Measurements from ENCODE around the gene DPEP2. TPM values are rescaled to one million over a fixed set of nuclear protein-coding genes. Genes with fewer than 3 reads are reported as not detected.
"Not testable (repeated sequence)": the region's sequence is repeated elsewhere in the genome, so short reads cannot be mapped to it uniquely, and the experiment has no call there.

Gene DPEP2
- total and polyA plus RNA-seq, 2 donors: 5.6 to 19.0 TPM

DNA sequence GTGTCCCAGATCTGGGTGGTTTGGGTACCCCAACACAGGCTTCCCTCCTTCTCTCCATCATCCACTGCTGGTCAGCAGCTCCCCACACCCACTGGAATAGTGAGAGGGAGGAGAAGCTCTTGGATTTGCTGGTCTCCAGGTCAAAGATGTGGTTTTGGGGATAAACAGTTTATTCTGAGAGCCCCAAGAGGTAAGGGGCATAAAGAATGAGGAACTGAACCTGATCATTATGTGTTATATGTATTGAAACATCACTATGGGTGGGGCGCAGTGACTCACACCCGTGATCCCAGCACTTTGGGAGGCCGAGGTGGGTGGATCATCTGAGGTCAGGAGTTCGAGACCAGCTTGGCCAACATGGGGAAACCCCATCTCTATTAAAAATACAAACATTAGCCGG, 3.9 kb downstream of the DPEP2 start:
- Histone ChIP-seq H3K27me3 (ENCODE audit: control insufficient read depth in 2 of 2, insufficient read depth in 1 of 2, low read length in 1 of 2) (no peaks in the 10 kb centered on the region), H3K27ac (ENCODE audit: low read depth in 1 of 2, low read length in 1 of 2) (no peak overlapping the region), H3K36me3 (ENCODE audit: control insufficient read depth in 2 of 2, insufficient read depth in 2 of 2, low read length in 1 of 2) (no peaks in the 10 kb centered on the region), H3K4me1 (ENCODE audit: control insufficient read depth in 2 of 2, insufficient read depth in 2 of 2, low read length in 2 of 2) (peaks cover 19 to 45% of the 10 kb centered on the region in 2 donors), H3K9me3 (ENCODE audit: control insufficient read depth in 2 of 2, insufficient read depth in 1 of 2, low read length in 1 of 2) (peaks cover 0 to 15% of the 10 kb centered on the region in 2 donors), H3K4me3 (ENCODE audit: low read length in 2 of 2) (no peak overlapping the region)
- no peak for DNase-seq (ENCODE audit: low read depth in 6 of 9, low spot score in 9 of 9)
- 91% methylated on average over 5 of the region's 5 CpGs for WGBS

DNA sequence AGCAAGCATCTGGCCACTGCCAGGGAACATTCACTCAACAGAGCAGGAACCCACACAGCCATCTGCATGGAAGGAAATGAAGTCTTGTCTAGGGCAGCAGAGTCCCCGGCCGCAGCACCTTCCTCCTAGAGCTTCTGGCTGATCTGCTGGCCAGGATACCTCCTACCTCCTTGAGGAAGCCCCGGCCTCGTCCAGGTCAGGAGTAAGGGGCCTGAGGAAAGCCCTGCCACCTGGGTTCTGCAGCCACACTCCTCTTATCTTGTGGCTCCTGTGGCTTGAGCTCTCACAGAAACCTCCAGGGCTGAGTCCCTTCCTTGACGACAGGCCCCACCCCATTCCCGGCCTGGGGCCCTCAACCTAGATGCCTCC, 5.3 kb downstream of the DPEP2 start:
- H3K4me1 ChIP-seq (ENCODE audit: control insufficient read depth in 2 of 2, insufficient read depth in 2 of 2, low read length in 2 of 2): peaks cover 13 to 31% of the 10 kb centered on the region in 2 donors
- H3K27me3 ChIP-seq (ENCODE audit: control insufficient read depth in 2 of 2, insufficient read depth in 1 of 2, low read length in 1 of 2); H3K36me3 ChIP-seq (ENCODE audit: control insufficient read depth in 2 of 2, insufficient read depth in 2 of 2, low read length in 1 of 2): not testable (repeated sequence)
- peak in 1 of 9 donors; percentile 31 for DNase-seq (ENCODE audit: low read depth in 6 of 9, low spot score in 9 of 9)
- peak overlapping the region; percentile 33 to 71 for H3K27ac ChIP-seq (ENCODE audit: low read depth in 1 of 2, low read length in 1 of 2)
- H3K9me3 ChIP-seq (ENCODE audit: control insufficient read depth in 2 of 2, insufficient read depth in 1 of 2, low read length in 1 of 2): peaks cover 0 to 15% of the 10 kb centered on the region in 2 donors
- WGBS: 12% methylated on average over 5 of the region's 6 CpGs
- peak overlapping the region in 1 of 2 donors; percentile 46 for H3K4me3 ChIP-seq (ENCODE audit: low read length in 2 of 2)

- WGBS: 7% methylated on average over 39 of the region's 39 CpGs
- DNase-seq (ENCODE audit: low read depth in 6 of 9, low spot score in 9 of 9): peak in 7 of 9 donors; percentile 60 to 87 (median 79)
- Histone ChIP-seq H3K9me3 (ENCODE audit: control insufficient read depth in 2 of 2, insufficient read depth in 1 of 2, low read length in 1 of 2) (peaks cover 0 to 11% of the 10 kb centered on the region in 2 donors), H3K27me3 (ENCODE audit: control insufficient read depth in 2 of 2, insufficient read depth in 1 of 2, low read length in 1 of 2) (no peaks in the 10 kb centered on the region), H3K4me1 (ENCODE audit: control insufficient read depth in 2 of 2, insufficient read depth in 2 of 2, low read length in 2 of 2) (peaks cover 13 to 25% of the 10 kb centered on the region in 2 donors), H3K27ac (ENCODE audit: low read depth in 1 of 2, low read length in 1 of 2) (peak overlapping the region in 1 of 2 donors; percentile 71), H3K4me3 (ENCODE audit: low read length in 2 of 2) (peak overlapping the region; percentile 28 to 46), H3K36me3 (ENCODE audit: control insufficient read depth in 2 of 2, insufficient read depth in 2 of 2, low read length in 1 of 2) (no peaks in the 10 kb centered on the region)
Measured at GRCh38 chr16:67993207-67994039, 5.9 kb downstream of the DPEP2 start.

DNA sequence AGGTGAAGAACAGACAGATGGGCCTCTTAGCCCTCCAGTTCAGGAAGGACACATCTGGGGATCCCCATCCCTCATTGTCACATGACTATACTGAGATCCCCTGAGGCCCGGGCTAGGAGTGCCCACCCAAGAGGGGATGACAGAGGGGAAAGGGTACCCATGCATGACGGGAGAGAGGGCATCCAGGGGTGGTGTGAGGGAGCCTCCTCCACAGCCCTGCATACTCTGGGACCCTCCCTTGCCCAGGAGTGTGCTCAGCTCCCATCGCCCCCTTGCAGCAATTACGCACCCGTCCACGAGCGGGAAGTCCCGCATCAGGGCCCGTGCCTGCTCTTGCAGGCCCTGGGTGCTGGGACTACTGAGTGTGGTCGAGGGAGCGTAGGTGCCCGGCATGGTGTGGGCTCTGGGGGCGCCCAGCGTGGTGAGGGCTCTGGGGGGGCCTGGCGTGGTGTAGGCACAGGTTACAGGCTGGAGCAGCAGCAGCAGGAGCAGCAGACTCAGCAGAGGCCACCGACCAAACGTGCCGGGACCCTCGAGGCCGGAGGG, 6.5 kb downstream of the DPEP2 start:
- Histone ChIP-seq H3K27ac (ENCODE audit: low read depth in 1 of 2, low read length in 1 of 2) (no peak overlapping the region), H3K4me3 (ENCODE audit: low read length in 2 of 2) (peak overlapping the region in 1 of 2 donors; percentile 46), H3K36me3 (ENCODE audit: control insufficient read depth in 2 of 2, insufficient read depth in 2 of 2, low read length in 1 of 2) (no peaks in the 10 kb centered on the region), H3K9me3 (ENCODE audit: control insufficient read depth in 2 of 2, insufficient read depth in 1 of 2, low read length in 1 of 2) (peaks cover 0 to 5% of the 10 kb centered on the region in 2 donors), H3K4me1 (ENCODE audit: control insufficient read depth in 2 of 2, insufficient read depth in 2 of 2, low read length in 2 of 2) (peaks cover 13 to 22% of the 10 kb centered on the region in 2 donors), H3K27me3 (ENCODE audit: control insufficient read depth in 2 of 2, insufficient read depth in 1 of 2, low read length in 1 of 2) (no peaks in the 10 kb centered on the region)
- no peak for DNase-seq (ENCODE audit: low read depth in 6 of 9, low spot score in 9 of 9)
- WGBS: 90% methylated on average over 20 of the region's 20 CpGs

DNA sequence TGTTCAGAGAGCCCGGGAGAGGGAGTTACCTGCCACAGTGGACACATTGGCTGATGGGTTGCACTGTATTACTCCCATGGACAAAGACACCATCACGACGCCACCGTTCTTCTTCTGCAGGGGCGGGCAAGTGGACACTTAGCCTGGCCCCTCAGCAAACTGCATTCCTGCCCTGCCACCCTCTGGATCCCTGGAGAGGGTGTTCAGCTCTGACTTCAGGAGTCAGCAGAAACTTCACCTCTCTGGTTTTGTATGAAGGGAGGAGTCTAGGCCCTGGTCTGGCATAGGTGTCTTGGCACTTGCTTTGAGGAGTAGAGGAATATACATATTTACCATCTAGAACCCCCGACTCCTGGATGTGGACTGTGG, 9.3 kb downstream of the DPEP2 start:
- DNase-seq (ENCODE audit: low read depth in 6 of 9, low spot score in 9 of 9): no peak
- Histone ChIP-seq H3K4me3 (ENCODE audit: low read length in 2 of 2) (no peak overlapping the region), H3K9me3 (ENCODE audit: control insufficient read depth in 2 of 2, insufficient read depth in 1 of 2, low read length in 1 of 2) (no peaks in the 10 kb centered on the region), H3K36me3 (ENCODE audit: control insufficient read depth in 2 of 2, insufficient read depth in 2 of 2, low read length in 1 of 2) (no peaks in the 10 kb centered on the region), H3K4me1 (ENCODE audit: control insufficient read depth in 2 of 2, insufficient read depth in 2 of 2, low read length in 2 of 2) (peaks cover 13 to 20% of the 10 kb centered on the region in 2 donors), H3K27ac (ENCODE audit: low read depth in 1 of 2, low read length in 1 of 2) (no peak overlapping the region), H3K27me3 (ENCODE audit: control insufficient read depth in 2 of 2, insufficient read depth in 1 of 2, low read length in 1 of 2) (no peaks in the 10 kb centered on the region)
- 99% methylated on average over 6 of the region's 6 CpGs for WGBS

DNA sequence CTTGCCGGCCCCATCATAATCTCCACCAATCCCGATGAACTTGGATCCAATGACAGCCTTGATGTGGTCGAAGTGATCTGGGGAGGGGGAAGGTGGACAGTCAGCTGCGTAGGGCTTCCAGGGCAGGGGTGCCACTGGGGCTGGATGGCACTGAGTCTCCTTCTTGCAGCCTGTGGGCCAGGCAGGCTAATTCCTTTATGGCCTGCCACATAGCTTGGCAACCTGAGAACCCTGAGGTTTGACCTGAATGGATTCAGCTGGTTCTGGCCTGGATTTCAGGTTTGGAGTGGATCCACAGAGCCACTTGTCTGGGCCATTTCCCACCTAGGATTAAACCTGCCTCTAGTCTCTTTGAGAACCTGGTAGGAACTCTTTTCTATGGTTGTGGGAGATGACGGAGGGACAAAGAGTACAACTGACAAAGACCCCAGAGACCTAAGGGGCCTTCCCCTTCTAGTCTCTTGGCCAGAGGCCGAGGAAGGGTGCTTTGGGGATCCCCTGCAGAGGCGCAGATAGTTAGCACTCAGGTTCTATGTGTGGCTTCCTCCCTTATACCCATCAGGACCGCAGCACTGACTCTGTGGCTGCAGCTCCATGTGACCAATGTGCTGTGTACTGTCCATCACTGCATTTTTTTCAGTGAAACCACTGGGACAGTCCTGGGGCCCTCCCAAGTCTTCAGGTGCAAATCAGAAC, 9.8 kb downstream of the DPEP2 start:
- H3K4me3 ChIP-seq (ENCODE audit: low read length in 2 of 2): no peak overlapping the region
- DNase-seq (ENCODE audit: low read depth in 6 of 9, low spot score in 9 of 9): no peak
- H3K4me1 ChIP-seq (ENCODE audit: control insufficient read depth in 2 of 2, insufficient read depth in 2 of 2, low read length in 2 of 2): peaks cover 13 to 25% of the 10 kb centered on the region in 2 donors
- 96% methylated on average over 8 of the region's 8 CpGs for WGBS
- no peaks in the 10 kb centered on the region for H3K9me3 ChIP-seq (ENCODE audit: control insufficient read depth in 2 of 2, insufficient read depth in 1 of 2, low read length in 1 of 2)
- H3K36me3 ChIP-seq (ENCODE audit: control insufficient read depth in 2 of 2, insufficient read depth in 2 of 2, low read length in 1 of 2): no peaks in the 10 kb centered on the region
- H3K27me3 ChIP-seq (ENCODE audit: control insufficient read depth in 2 of 2, insufficient read depth in 1 of 2, low read length in 1 of 2): no peaks in the 10 kb centered on the region
- H3K27ac ChIP-seq (ENCODE audit: low read depth in 1 of 2, low read length in 1 of 2): no peak overlapping the region

DNA sequence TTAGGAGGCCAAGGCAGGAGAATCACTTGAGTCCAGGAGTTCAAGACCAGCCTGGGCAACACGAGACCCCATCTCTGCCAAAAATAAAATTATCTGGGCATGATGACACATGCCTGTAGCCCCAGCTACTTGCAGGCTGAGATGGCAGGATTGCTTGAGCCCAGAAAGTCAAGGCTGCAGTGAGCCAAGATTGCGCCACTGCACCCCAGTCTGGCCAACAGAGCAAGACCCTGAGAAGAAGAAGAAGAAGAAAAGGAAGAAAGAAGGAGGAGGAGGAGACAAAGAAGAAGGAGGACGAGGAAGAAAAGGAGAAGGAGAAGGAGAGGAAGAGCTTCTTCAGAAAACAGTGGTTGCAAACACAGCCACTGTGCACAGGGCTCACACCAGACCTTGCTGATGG, 10.6 kb downstream of the DPEP2 start:
- 88% methylated on average over 3 of the region's 3 CpGs for WGBS
- no peak overlapping the region for H3K27ac ChIP-seq (ENCODE audit: low read depth in 1 of 2, low read length in 1 of 2)
- H3K27me3 ChIP-seq (ENCODE audit: control insufficient read depth in 2 of 2, insufficient read depth in 1 of 2, low read length in 1 of 2): no peaks in the 10 kb centered on the region
- no peaks in the 10 kb centered on the region for H3K36me3 ChIP-seq (ENCODE audit: control insufficient read depth in 2 of 2, insufficient read depth in 2 of 2, low read length in 1 of 2)
- peaks cover 15 to 25% of the 10 kb centered on the region in 2 donors for H3K4me1 ChIP-seq (ENCODE audit: control insufficient read depth in 2 of 2, insufficient read depth in 2 of 2, low read length in 2 of 2)
- no peak for DNase-seq (ENCODE audit: low read depth in 6 of 9, low spot score in 9 of 9)
- H3K9me3 ChIP-seq (ENCODE audit: control insufficient read depth in 2 of 2, insufficient read depth in 1 of 2, low read length in 1 of 2): no peaks in the 10 kb centered on the region
- H3K4me3 ChIP-seq (ENCODE audit: low read length in 2 of 2): no peak overlapping the region

DNA sequence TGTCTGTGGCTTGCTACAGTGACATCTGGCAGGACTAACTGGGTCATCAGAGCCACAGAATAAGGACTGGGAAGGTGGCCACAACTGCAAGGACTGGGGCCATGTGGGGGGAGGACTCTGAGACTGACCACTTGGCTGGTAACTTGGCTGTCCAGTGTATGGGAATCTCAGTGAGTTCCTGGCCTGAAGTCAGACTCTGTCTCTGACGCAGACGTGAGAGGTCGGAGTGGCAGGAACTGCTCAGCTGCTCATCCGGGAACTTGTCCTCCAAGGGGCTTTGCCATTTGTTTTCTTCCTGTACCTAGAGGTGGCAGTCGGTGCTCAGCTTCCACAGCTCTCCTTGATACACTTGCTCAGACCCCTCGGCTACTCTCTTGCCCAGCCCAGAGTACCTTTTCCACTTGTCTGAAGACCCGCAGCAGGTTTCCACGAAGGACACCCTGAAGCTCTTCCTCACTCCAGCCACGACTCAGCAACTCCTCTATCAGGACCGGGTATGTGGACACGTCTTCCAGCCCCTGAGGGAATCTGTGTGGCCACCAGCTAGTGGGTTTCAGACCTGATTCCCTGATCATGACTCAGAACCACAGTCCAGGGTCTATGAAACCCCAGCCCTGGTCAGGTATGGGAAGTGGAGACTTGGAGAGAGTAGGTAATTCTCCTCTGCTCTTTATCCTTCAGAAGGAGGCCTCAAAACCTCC, 11.7 kb downstream of the DPEP2 start:
- no peak overlapping the region for H3K4me3 ChIP-seq (ENCODE audit: low read length in 2 of 2)
- no peak for DNase-seq (ENCODE audit: low read depth in 6 of 9, low spot score in 9 of 9)
- no peak overlapping the region for H3K27ac ChIP-seq (ENCODE audit: low read depth in 1 of 2, low read length in 1 of 2)
- WGBS: 93% methylated on average over 11 of the region's 11 CpGs
- H3K4me1 ChIP-seq (ENCODE audit: control insufficient read depth in 2 of 2, insufficient read depth in 2 of 2, low read length in 2 of 2): peaks cover 7 to 20% of the 10 kb centered on the region in 2 donors
- H3K27me3 ChIP-seq (ENCODE audit: control insufficient read depth in 2 of 2, insufficient read depth in 1 of 2, low read length in 1 of 2): no peaks in the 10 kb centered on the region
- H3K9me3 ChIP-seq (ENCODE audit: control insufficient read depth in 2 of 2, insufficient read depth in 1 of 2, low read length in 1 of 2): peaks cover 0 to 4% of the 10 kb centered on the region in 2 donors
- no peaks in the 10 kb centered on the region for H3K36me3 ChIP-seq (ENCODE audit: control insufficient read depth in 2 of 2, insufficient read depth in 2 of 2, low read length in 1 of 2)

All from thymus (tissue), 11 donors.